ENCODE measurements around the gene EEF1A2. TPM values are rescaled to one million over a fixed set of nuclear protein-coding genes. Genes with fewer than 3 reads are reported as not detected.

EEF1A2 gene
- total RNA-seq, 1 experiment from 2014 or later, result 30.7 TPM

- no peak for DNase-seq
- H3K36me3 ChIP-seq (replicated peaks; ENCODE audit: control insufficient read depth, insufficient read depth, low read length), result no peaks in the 10 kb centered on the region
- no peak overlapping the region for H3K4me3 ChIP-seq (ENCODE audit: insufficient read depth, low read depth, low read length)
- no peaks in the 10 kb centered on the region for H3K27me3 ChIP-seq (ENCODE audit: control insufficient read depth, insufficient read depth, low read length)
These were observed 52.5 kb downstream of the EEF1A2 start for GRCh38 chr20:63446216-63447024.

GRCh38 chr20:63445075-63445734 lies 53.7 kb downstream of the EEF1A2 start:
- DNase-seq, result no peak
- no peak overlapping the region for H3K4me3 ChIP-seq (ENCODE audit: insufficient read depth, low read depth, low read length)
- H3K36me3 ChIP-seq (replicated peaks; ENCODE audit: control insufficient read depth, insufficient read depth, low read length), result no peaks in the 10 kb centered on the region
- no peaks in the 10 kb centered on the region for H3K27me3 ChIP-seq (ENCODE audit: control insufficient read depth, insufficient read depth, low read length)

GRCh38 chr20:63444548-63444947 lies 54.3 kb downstream of the EEF1A2 start:
- Histone ChIP-seq H3K4me3 (ENCODE audit: insufficient read depth, low read depth, low read length) (no peak overlapping the region), H3K36me3 (replicated peaks; ENCODE audit: control insufficient read depth, insufficient read depth, low read length) (no peaks in the 10 kb centered on the region), H3K27me3 (ENCODE audit: control insufficient read depth, insufficient read depth, low read length) (no peaks in the 10 kb centered on the region)
- DNase-seq, result no peak

GRCh38 chr20:63443606-63444395 lies 55.1 kb downstream of the EEF1A2 start:
- no peak for DNase-seq
- H3K4me3 ChIP-seq (ENCODE audit: insufficient read depth, low read depth, low read length), result no peak overlapping the region
- H3K36me3 ChIP-seq (replicated peaks; ENCODE audit: control insufficient read depth, insufficient read depth, low read length), result no peaks in the 10 kb centered on the region
- H3K27me3 ChIP-seq (ENCODE audit: control insufficient read depth, insufficient read depth, low read length), result no peaks in the 10 kb centered on the region

- no peaks in the 10 kb centered on the region for H3K27me3 ChIP-seq (ENCODE audit: control insufficient read depth, insufficient read depth, low read length)
- no peaks in the 10 kb centered on the region for H3K36me3 ChIP-seq (replicated peaks; ENCODE audit: control insufficient read depth, insufficient read depth, low read length)
- DNase-seq, result peak; percentile 91
- no peak overlapping the region for H3K4me3 ChIP-seq (ENCODE audit: insufficient read depth, low read depth, low read length)
These were observed 56.8 kb downstream of the EEF1A2 start for GRCh38 chr20:63442100-63442493.

- Histone ChIP-seq H3K4me3 (ENCODE audit: insufficient read depth, low read depth, low read length) (no peak overlapping the region), H3K27me3 (ENCODE audit: control insufficient read depth, insufficient read depth, low read length) (no peaks in the 10 kb centered on the region), H3K36me3 (replicated peaks; ENCODE audit: control insufficient read depth, insufficient read depth, low read length) (no peaks in the 10 kb centered on the region)
- no peak for DNase-seq
These were observed 57.5 kb downstream of the EEF1A2 start for GRCh38 chr20:63441136-63442099.

GRCh38 chr20:63440366-63440955 lies 58.4 kb downstream of the EEF1A2 start:
- Histone ChIP-seq H3K27me3 (ENCODE audit: control insufficient read depth, insufficient read depth, low read length) (no peaks in the 10 kb centered on the region), H3K4me3 (ENCODE audit: insufficient read depth, low read depth, low read length) (no peak overlapping the region), H3K36me3 (replicated peaks; ENCODE audit: control insufficient read depth, insufficient read depth, low read length) (no peaks in the 10 kb centered on the region)
- no peak for DNase-seq

GRCh38 chr20:63439866-63440265 lies 59.0 kb downstream of the EEF1A2 start:
- Histone ChIP-seq H3K4me3 (ENCODE audit: insufficient read depth, low read depth, low read length) (no peak overlapping the region), H3K36me3 (replicated peaks; ENCODE audit: control insufficient read depth, insufficient read depth, low read length) (no peaks in the 10 kb centered on the region), H3K27me3 (ENCODE audit: control insufficient read depth, insufficient read depth, low read length) (no peaks in the 10 kb centered on the region)
- no peak for DNase-seq

GRCh38 chr20:63438121-63438520 lies 60.8 kb downstream of the EEF1A2 start:
- no peak overlapping the region for H3K4me3 ChIP-seq (ENCODE audit: insufficient read depth, low read depth, low read length)
- no peaks in the 10 kb centered on the region for H3K36me3 ChIP-seq (replicated peaks; ENCODE audit: control insufficient read depth, insufficient read depth, low read length)
- no peak for DNase-seq
- no peaks in the 10 kb centered on the region for H3K27me3 ChIP-seq (ENCODE audit: control insufficient read depth, insufficient read depth, low read length)

Other genes starting within 250 kb of the EEF1A2 start
- gene NKAIN4, start 244.6 kb downstream of the EEF1A2 start, total RNA-seq (2014; rRNA removed; shearing (Covaris generic)), result 3.0 and 4.8 TPM in 2 replicates
- 88.0 and 114 TPM in 2 replicates for gene ARFGAP1, start 226.3 kb downstream of the EEF1A2 start, total RNA-seq (2014; rRNA removed; shearing (Covaris generic))
- gene COL20A1, start 205.9 kb downstream of the EEF1A2 start, total RNA-seq (2014; rRNA removed; shearing (Covaris generic)), result 0.17 and 0.70 TPM in 2 replicates
- gene CHRNA4, start 137.7 kb downstream of the EEF1A2 start, total RNA-seq (2014; rRNA removed; shearing (Covaris generic)), result 2.0 TPM in 2 replicates
- gene KCNQ2, start 26.4 kb downstream of the EEF1A2 start, total RNA-seq (2014; rRNA removed; shearing (Covaris generic)), result 92.6 and 129 TPM in 2 replicates
- 79.7 and 94.2 TPM in 2 replicates for gene PPDPF, start 21.7 kb upstream of the EEF1A2 start, total RNA-seq (2014; rRNA removed; shearing (Covaris generic))
- 0.14 and 0.30 TPM in 2 replicates for gene PTK6, start 38.3 kb upstream of the EEF1A2 start, total RNA-seq (2014; rRNA removed; shearing (Covaris generic))
- 0.21 and 0.33 TPM in 2 replicates for gene SRMS, start 48.7 kb upstream of the EEF1A2 start, total RNA-seq (2014; rRNA removed; shearing (Covaris generic))
- 6.4 and 8.0 TPM in 2 replicates for gene FNDC11, start 55.1 kb upstream of the EEF1A2 start, total RNA-seq (2014; rRNA removed; shearing (Covaris generic))
- 20.1 and 27.5 TPM in 2 replicates for gene HELZ2, start 75.2 kb upstream of the EEF1A2 start, total RNA-seq (2014; rRNA removed; shearing (Covaris generic))
- 17.0 and 21.4 TPM in 2 replicates for gene GMEB2, start 128.0 kb upstream of the EEF1A2 start, total RNA-seq (2014; rRNA removed; shearing (Covaris generic))
- 24.9 and 32.7 TPM in 2 replicates for gene STMN3, start 154.3 kb upstream of the EEF1A2 start, total RNA-seq (2014; rRNA removed; shearing (Covaris generic))
- 15.1 and 22.4 TPM in 2 replicates for gene RTEL1, start 159.2 kb upstream of the EEF1A2 start, total RNA-seq (2014; rRNA removed; shearing (Covaris generic))
- not detected in 2 replicates for gene TNFRSF6B, start 197.6 kb upstream of the EEF1A2 start, total RNA-seq (2014; rRNA removed; shearing (Covaris generic))
- gene ARFRP1, start 208.9 kb upstream of the EEF1A2 start, total RNA-seq (2014; rRNA removed; shearing (Covaris generic)), result 24.2 and 26.2 TPM in 2 replicates
- gene ZGPAT, start 209.0 kb upstream of the EEF1A2 start, total RNA-seq (2014; rRNA removed; shearing (Covaris generic)), result 32.6 and 52.0 TPM in 2 replicates
- 7.7 and 10.5 TPM in 2 replicates for gene LIME1, start 237.6 kb upstream of the EEF1A2 start, total RNA-seq (2014; rRNA removed; shearing (Covaris generic))
- 38.3 and 62.2 TPM in 2 replicates for gene SLC2A4RG, start 240.7 kb upstream of the EEF1A2 start, total RNA-seq (2014; rRNA removed; shearing (Covaris generic))

Data from H7 (cell line).